ENCODE results near the gene SNRPD2.

SNRPD2 gene

DNA sequence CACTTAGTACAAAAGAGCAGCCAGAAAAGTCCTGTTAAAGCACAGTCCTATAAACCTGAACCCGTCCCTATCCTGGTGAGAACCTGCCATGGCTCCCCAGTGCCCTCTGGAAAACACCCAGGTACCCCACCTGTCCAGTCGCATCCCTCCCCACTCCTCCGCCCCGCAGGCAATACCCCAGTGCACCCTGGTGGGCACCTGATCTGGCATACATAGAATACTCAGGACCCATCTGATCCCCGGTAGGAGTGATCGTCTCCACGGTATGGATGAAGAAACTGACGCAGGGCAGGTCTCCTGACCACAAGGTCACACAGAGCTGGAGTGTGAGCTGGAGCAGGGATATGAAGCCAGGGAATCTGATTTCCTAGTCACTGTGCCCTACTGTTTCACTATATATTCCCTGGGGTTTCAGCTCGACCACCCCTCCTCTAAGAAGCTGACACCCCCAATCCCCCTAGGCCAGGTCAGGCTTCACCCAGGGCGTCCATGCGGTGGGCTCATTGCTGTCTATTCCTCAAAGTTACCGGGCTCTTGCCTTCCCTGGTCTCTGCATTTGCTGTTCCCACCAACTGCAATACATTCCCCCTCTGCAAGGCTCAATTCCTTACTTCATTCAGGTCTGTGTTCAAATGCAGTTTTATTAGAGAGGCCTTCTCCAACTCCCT, 26.4 kb upstream of the SNRPD2 start:
- no peaks in the 10 kb centered on the region for H3K9me3 ChIP-seq (ENCODE audit: severe bottlenecking)
- peak overlapping the region; percentile 77 for H3K27ac ChIP-seq
- peaks cover 19% of the 10 kb centered on the region for H3K36me3 ChIP-seq
- TF ChIP-seq, protein P1, sequence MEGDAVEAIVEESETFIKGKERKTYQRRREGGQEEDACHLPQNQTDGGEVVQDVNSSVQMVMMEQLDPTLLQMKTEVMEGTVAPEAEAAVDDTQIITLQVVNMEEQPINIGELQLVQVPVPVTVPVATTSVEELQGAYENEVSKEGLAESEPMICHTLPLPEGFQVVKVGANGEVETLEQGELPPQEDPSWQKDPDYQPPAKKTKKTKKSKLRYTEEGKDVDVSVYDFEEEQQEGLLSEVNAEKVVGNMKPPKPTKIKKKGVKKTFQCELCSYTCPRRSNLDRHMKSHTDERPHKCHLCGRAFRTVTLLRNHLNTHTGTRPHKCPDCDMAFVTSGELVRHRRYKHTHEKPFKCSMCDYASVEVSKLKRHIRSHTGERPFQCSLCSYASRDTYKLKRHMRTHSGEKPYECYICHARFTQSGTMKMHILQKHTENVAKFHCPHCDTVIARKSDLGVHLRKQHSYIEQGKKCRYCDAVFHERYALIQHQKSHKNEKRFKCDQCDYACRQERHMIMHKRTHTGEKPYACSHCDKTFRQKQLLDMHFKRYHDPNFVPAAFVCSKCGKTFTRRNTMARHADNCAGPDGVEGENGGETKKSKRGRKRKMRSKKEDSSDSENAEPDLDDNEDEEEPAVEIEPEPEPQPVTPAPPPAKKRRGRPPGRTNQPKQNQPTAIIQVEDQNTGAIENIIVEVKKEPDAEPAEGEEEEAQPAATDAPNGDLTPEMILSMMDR (IDR thresholded peaks at IDR 0.05; ENCODE audit: low read depth, low read length) = no peak
- peak overlapping the region; percentile 95 for H3K4me3 ChIP-seq (ENCODE audit: low read depth, low read length)
- H3K27me3 ChIP-seq (ENCODE audit: insufficient read depth, low read depth, severe bottlenecking) = no peaks in the 10 kb centered on the region
- no peak for DNase-seq

DNA sequence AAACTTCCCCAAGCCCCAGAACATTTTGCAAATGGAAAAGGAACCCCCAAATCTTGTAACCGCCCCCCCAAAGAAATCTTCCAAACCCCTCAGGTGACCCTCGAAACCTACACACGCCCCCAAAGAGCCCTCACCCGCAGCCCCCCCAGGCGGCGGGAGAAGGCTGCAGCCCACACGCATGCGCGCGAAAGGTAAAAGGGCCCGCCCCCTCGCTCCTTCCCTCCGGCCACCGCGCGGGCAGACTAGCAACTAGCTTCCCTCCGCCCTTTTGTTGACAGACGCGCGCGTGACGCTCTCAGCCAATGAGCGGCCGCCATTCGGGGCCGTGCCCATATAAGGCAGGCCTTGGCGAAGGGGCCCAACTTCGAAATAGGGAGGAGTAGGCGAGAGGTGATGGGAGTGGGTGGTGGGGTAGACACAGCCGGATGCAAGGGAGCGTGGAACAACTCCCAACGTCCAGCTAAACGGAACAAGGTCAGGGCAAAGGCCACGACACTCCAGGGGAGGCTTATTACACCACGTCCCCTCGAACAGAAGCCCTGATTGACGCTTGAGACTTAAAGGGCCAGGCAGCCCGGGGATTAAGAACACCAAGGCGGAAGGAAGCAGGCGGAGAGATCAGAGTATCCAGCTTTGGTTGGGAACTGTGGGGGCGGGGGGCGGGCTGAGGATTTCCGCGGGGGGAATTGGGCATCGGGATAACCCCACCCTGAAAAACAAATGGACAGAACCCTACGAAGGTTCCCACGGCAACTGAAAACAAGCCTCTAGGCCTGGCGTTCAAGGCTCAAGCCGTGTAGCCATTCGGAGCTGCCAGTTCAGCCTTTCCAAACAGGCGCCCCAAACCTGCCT, 25.6 kb upstream of the SNRPD2 start:
- H3K9me3 ChIP-seq (ENCODE audit: severe bottlenecking) = no peaks in the 10 kb centered on the region
- peak; percentile 99 for DNase-seq

DNA sequence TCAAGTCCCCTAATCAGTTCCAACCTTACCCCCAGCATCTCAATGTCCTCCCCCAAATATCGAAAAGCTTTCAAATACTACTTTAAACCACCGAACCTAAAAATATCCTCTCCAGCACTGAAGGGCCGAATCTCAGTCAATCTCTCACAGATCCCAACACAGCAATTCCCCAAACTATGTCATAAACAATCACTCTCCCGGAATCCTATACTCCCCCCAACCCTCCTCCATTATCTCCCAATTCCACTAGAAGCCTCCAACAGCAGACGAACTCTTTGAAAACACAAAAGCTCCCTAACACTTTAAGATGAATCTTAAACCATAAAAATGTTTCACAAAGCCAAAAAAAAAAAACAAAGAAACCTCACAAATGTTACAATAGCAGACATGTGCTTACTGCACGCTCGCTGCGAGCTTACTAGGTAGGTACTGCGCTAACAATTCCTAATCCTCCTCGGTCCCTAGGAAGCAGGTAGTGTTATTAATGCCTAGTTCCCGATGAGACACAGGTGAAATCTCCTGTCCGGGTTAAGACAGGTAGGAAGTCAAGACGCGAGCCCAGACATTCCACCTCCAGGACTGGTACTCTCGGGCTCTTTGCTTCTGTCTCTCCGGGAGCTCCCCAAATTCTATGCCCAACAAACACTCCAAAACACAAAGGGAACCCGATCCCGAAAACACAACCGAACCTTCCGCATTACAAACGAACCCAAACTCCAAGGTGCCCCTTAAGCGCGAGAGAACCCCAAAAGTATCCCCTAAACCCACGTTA, 24.8 kb upstream of the SNRPD2 start:
- peak overlapping the region; percentile 95 for H3K4me3 ChIP-seq (ENCODE audit: low read depth, low read length)
- H3K36me3 ChIP-seq = peaks cover 24% of the 10 kb centered on the region
- peak overlapping the region; percentile 77 for H3K27ac ChIP-seq
- no peaks in the 10 kb centered on the region for H3K9me3 ChIP-seq (ENCODE audit: severe bottlenecking)
- no peaks in the 10 kb centered on the region for H3K27me3 ChIP-seq (ENCODE audit: insufficient read depth, low read depth, severe bottlenecking)
- DNase-seq = no peak
- TF ChIP-seq, protein P1 (IDR thresholded peaks at IDR 0.05; ENCODE audit: low read depth, low read length) = no peak

More for the DNA sequence above, 25.6 kb upstream of the SNRPD2 start:
- H3K27ac ChIP-seq = peak overlapping the region; percentile 77
- H3K27me3 ChIP-seq (ENCODE audit: insufficient read depth, low read depth, severe bottlenecking) = no peaks in the 10 kb centered on the region
- peak overlapping the region; percentile 95 for H3K4me3 ChIP-seq (ENCODE audit: low read depth, low read length)
- peaks cover 23% of the 10 kb centered on the region for H3K36me3 ChIP-seq
- TF ChIP-seq, protein P1 (IDR thresholded peaks at IDR 0.05; ENCODE audit: low read depth, low read length) = 0 out of 2 replicates have a peak, but pooled peaks have one; percentile 2

DNA sequence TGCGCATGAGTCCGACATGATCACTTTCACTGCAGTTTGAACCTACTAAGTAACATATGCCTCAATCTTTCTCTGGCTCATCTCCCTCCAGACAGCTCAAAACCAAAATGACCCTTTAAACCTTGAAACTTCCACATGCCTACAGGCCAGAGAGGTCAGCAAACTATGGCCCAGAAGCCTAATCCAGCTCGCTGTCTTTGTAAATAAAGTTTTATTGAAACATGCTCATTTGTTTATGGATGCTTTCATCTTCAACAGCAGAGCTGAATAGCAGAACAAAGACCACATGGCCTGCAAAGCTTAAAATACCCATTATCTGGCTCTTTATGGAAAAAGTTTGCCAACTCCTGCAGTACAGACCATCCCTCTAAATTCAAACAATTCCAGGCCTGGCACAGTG, 23.4 kb upstream of the SNRPD2 start:
- Histone ChIP-seq H3K9me3 (ENCODE audit: severe bottlenecking) (no peaks in the 10 kb centered on the region), H3K36me3 (peaks cover 22% of the 10 kb centered on the region), H3K4me3 (ENCODE audit: low read depth, low read length) (no peak overlapping the region), H3K27ac (no peak overlapping the region), H3K27me3 (ENCODE audit: insufficient read depth, low read depth, severe bottlenecking) (no peaks in the 10 kb centered on the region)
- DNase-seq = no peak
- TF ChIP-seq, protein P1 (IDR thresholded peaks at IDR 0.05; ENCODE audit: low read depth, low read length) = no peak

DNA sequence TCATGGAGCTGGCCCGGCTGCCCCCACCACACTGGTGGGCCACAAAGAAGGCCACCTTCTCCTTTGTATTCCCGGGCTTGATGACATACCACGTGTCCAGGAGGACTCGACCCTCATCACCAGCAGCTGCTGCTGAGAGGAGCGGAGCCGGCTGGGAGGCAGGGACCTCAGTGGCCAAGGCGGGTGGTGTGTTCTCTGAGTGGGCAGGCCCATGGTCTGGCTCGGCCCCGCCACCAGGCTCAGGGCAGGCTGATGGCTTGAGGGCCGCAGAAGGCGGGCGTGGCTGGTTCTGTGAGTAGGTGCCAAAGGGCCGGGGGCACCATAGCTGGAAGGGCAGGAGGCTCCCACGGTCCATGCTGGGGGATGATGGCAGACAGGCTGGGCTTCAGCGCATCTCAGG, 21.4 kb upstream of the SNRPD2 start:
- H3K4me3 ChIP-seq (ENCODE audit: low read depth, low read length) = no peak overlapping the region
- no peaks in the 10 kb centered on the region for H3K9me3 ChIP-seq (ENCODE audit: severe bottlenecking)
- H3K27me3 ChIP-seq (ENCODE audit: insufficient read depth, low read depth, severe bottlenecking) = no peaks in the 10 kb centered on the region
- H3K27ac ChIP-seq = no peak overlapping the region
- no peak for DNase-seq
- peaks cover 16% of the 10 kb centered on the region for H3K36me3 ChIP-seq
- TF ChIP-seq, protein P1 (IDR thresholded peaks at IDR 0.05; ENCODE audit: low read depth, low read length) = no peak

All from WERI-Rb-1 (cell line).